A549 (cell line): Measurements from ENCODE around the gene ATP13A3. TPM values are rescaled to one million over a fixed set of nuclear protein-coding genes. Genes with fewer than 3 reads are reported as not detected.

Source experiments
- ATAC-seq, 2 experiments: fragments of 200-7000 bp in 1 of 2; fragments of >200 bp in 1 of 2; cut with Nextera tagmentation in 1 of 2; cut with Tn5 transposase in 1 of 2; 3 replicates each; pipeline versions ENCODE4 v1.8.0 to v1.9.1; 2018 to 2020; ENCODE audit warnings: mild to moderate bottlenecking in 1 of 2, moderate library complexity in 1 of 2
- CTCF ChIA-PET: fragments of 300-600 bp; sonication (Branson Sonifier 250); formaldehyde crosslinking; extraction: SDS; loops from one replicate; lab custom pipeline; 2021; ENCODE audit warnings: antibody characterized with exemption, inconsistent platforms; lab: Yijun Ruan, JAX
- POLR2A ChIA-PET: fragments of 350-600 bp; formaldehyde crosslinking; extraction: SDS; loops from one replicate; lab custom pipeline; 2021; ENCODE audit warnings: antibody characterized with exemption, inconsistent platforms; lab: Yijun Ruan, JAX
- DNase-seq, 2 experiments: peaks; one replicate each; pipeline versions ENCODE4 v3.0.0 to v3.0.0-alpha.2; 2011 to 2016; ENCODE audit warnings: low read depth in 1 of 2, low spot score in 1 of 2
- FAIRE-seq: peaks from 2 replicates; lab custom pipeline; 2011; peaks lifted over from hg19 to GRCh38; lab: Jason Lieb, UNC
- H3K27ac ChIP-seq, 2 experiments: fragments of >200 bp; sonication (Bioruptor Twin); formaldehyde crosslinking; 3 replicates each; pipeline ENCODE4 v1.5.1; 2016 to 2017
- H3K4me1 ChIP-seq: fragments of >200 bp; sonication (Bioruptor Twin); formaldehyde crosslinking; 3 replicates; pipeline ENCODE4 v1.6.1; 2016
- H3K4me2 ChIP-seq: fragments of >200 bp; sonication (Bioruptor Twin); formaldehyde crosslinking; 3 replicates; pipeline ENCODE4 v1.6.1; 2016
- H3K4me3 ChIP-seq: fragments of >200 bp; sonication (Bioruptor Twin); formaldehyde crosslinking; 3 replicates; pipeline ENCODE4 v1.5.1; 2016
- H3K9me3 ChIP-seq: fragments of >200 bp; sonication (Bioruptor Twin); formaldehyde crosslinking; 3 replicates; pipeline ENCODE4 v1.6.1; 2016
- BCL3 ChIP-seq: fragments of >200 bp; sonication (Bioruptor Twin); formaldehyde crosslinking; IDR thresholded peaks from 3 replicates; pipeline ENCODE4 v1.6.1; 2016
- CBX2 ChIP-seq: fragments of 200-600 bp; sonication (generic); IDR thresholded peaks from 2 replicates; pipeline ENCODE4 v1.6.1; 2016; ENCODE audit warnings: low read depth, mild to moderate bottlenecking, borderline replicate concordance
- CBX8 ChIP-seq: fragments of 200-600 bp; sonication (generic); IDR thresholded peaks from 2 replicates; pipeline ENCODE4 v1.6.1; 2016
- CEBPB ChIP-seq, 2 experiments: fragments of >200 bp in 1 of 2; sonication (Bioruptor Twin) in 1 of 2; formaldehyde crosslinking in 1 of 2; IDR thresholded peaks; 2 replicates each; pipeline ENCODE4 v1.6.1; 2012 to 2016
- CHD4 ChIP-seq: fragments of 200-600 bp; sonication (generic); IDR thresholded peaks from 2 replicates; pipeline ENCODE4 v1.6.1; 2016; ENCODE audit warnings: antibody characterized with exemption, mild to moderate bottlenecking, borderline replicate concordance
- CTCF ChIP-seq: fragments of >200 bp; sonication (Bioruptor Twin); formaldehyde crosslinking; IDR thresholded peaks from 3 replicates; pipeline ENCODE4 v1.5.1; 2016
- EHF ChIP-seq: fragments of 250-450 bp; sonication (Bioruptor Pico); IDR thresholded peaks from 2 replicates; pipeline ENCODE4 v1.5.0; 2020; ENCODE audit warnings: mild to moderate bottlenecking
- EHMT2 ChIP-seq: fragments of 200-600 bp; sonication (generic); IDR thresholded peaks from 2 replicates; pipeline ENCODE4 v1.6.1; 2016; ENCODE audit warnings: antibody characterized with exemption, low read depth, mild to moderate bottlenecking, moderate library complexity
- EP300 ChIP-seq, 2 experiments: fragments of >200 bp; sonication (Bioruptor Twin); formaldehyde crosslinking; IDR thresholded peaks; 2 replicates in 1 of 2; 3 replicates in 1 of 2; pipeline ENCODE4 v1.6.1; 2016 to 2017
- FOSB ChIP-seq: fragments of 250-450 bp; sonication (Bioruptor Pico); IDR thresholded peaks from 2 replicates; pipeline ENCODE4 v1.5.0; 2020; ENCODE audit warnings: mild to moderate bottlenecking, moderate library complexity
- HDAC2 ChIP-seq: fragments of 200-600 bp; sonication (generic); IDR thresholded peaks from 2 replicates; pipeline ENCODE4 v1.6.1; 2016
- HES2 ChIP-seq: fragments of >200 bp; sonication (Bioruptor Twin); formaldehyde crosslinking; IDR thresholded peaks from 2 replicates; pipeline ENCODE4 v1.6.1; 2016
- HMGXB4 ChIP-seq: fragments of 250-450 bp; sonication (Bioruptor Pico); IDR thresholded peaks from 2 replicates; pipeline ENCODE4 v1.5.0; 2021; ENCODE audit warnings: mild to moderate bottlenecking, moderate library complexity, borderline replicate concordance
- HOXA7 ChIP-seq: fragments of 250-450 bp; sonication (Bioruptor Pico); IDR thresholded peaks from 2 replicates; pipeline ENCODE4 v1.5.0; 2020; ENCODE audit warnings: mild to moderate bottlenecking, moderate library complexity
- JUNB ChIP-seq: fragments of >200 bp; sonication (Bioruptor Twin); formaldehyde crosslinking; IDR thresholded peaks from 2 replicates; pipeline ENCODE4 v1.6.1; 2016
- MYC ChIP-seq: IDR thresholded peaks from 2 replicates; pipeline ENCODE4 v1.6.1; 2012; ENCODE audit warnings: mild to moderate bottlenecking, inconsistent platforms, low read length, improper control_type of control experiment, borderline replicate concordance
- NPAS2 ChIP-seq: fragments of 250-450 bp; sonication (Bioruptor Pico); IDR thresholded peaks from 2 replicates; pipeline ENCODE4 v1.8.0; 2022; ENCODE audit warnings: mild to moderate bottlenecking, moderate library complexity, borderline replicate concordance
- NR3C1 ChIP-seq: fragments of >200 bp; sonication (Bioruptor Twin); formaldehyde crosslinking; IDR thresholded peaks from 3 replicates; pipeline ENCODE4 v1.6.1; 2017
- PBX3 ChIP-seq: IDR thresholded peaks from 2 replicates; pipeline ENCODE4 v1.6.1; 2012
- PHF8 ChIP-seq: fragments of 200-600 bp; sonication (generic); IDR thresholded peaks from 2 replicates; pipeline ENCODE4 v1.6.1; 2016; ENCODE audit warnings: low read depth, mild to moderate bottlenecking, antibody characterized with exemption, moderate library complexity, borderline replicate concordance
- POLR2A ChIP-seq: IDR thresholded peaks from 2 replicates; pipeline ENCODE4 v1.6.1; 2012; ENCODE audit warnings: mild to moderate bottlenecking, low read length
- POLR2AphosphoS2 ChIP-seq: conservative IDR thresholded peaks from 2 replicates; pipeline ENCODE4 v1.6.1; 2012; ENCODE audit warnings: low read length, improper control_type of control experiment, inconsistent platforms
- RAD21 ChIP-seq, 2 experiments: fragments of >200 bp in 1 of 2; sonication (Bioruptor Twin) in 1 of 2; formaldehyde crosslinking in 1 of 2; IDR thresholded peaks in 1 of 2; conservative IDR thresholded peaks in 1 of 2; 2 replicates in 1 of 2; 3 replicates in 1 of 2; pipeline ENCODE4 v1.6.1; 2012 to 2018; ENCODE audit warnings: inconsistent platforms in 1 of 2
- RNF2 ChIP-seq: fragments of 200-600 bp; sonication (generic); IDR thresholded peaks from 2 replicates; pipeline ENCODE4 v1.6.1; 2016; ENCODE audit warnings: low read depth, mild to moderate bottlenecking, antibody characterized with exemption, moderate library complexity, borderline replicate concordance
- SMC3 ChIP-seq: fragments of >200 bp; sonication (Bioruptor Twin); formaldehyde crosslinking; IDR thresholded peaks from 3 replicates; pipeline ENCODE4 v1.6.1; 2018; ENCODE audit warnings: inconsistent platforms
- SREBF2 ChIP-seq: fragments of 450-650 bp; IDR thresholded peaks from 2 replicates; pipeline ENCODE4 v1.6.1; 2014; ENCODE audit warnings: mild to moderate bottlenecking, moderate library complexity
- USF2 ChIP-seq: fragments of 450-650 bp; IDR thresholded peaks from 2 replicates; pipeline ENCODE4 v1.6.1; 2014; ENCODE audit warnings: antibody characterized with exemption
- ZC3H11A ChIP-seq: fragments of 450-650 bp; IDR thresholded peaks from 2 replicates; pipeline ENCODE4 v1.6.1; 2014; ENCODE audit warnings: antibody characterized with exemption, mild to moderate bottlenecking
- WGBS: methylation state at CpG from one replicate; pipeline ENCODE4 v1.1.6; 2017; ENCODE audit errors: missing lambda C conversion rate; 5-methylcytosine and 5-hydroxymethylcytosine counted together
- polyA plus RNA-seq, 4 experiments: library from polyadenylated mRNA; depleted of rRNA in 3 of 4; stranded (reverse); fragments of >200 nt; fragmentation: RNase III in 1 of 4; extraction: RNeasy Plus Mini Kit Qiagen cat#74134 plus additional on column Dnase treatment in 1 of 4; gene quantifications; 2 replicates in 3 of 4; 3 replicates in 1 of 4; pipeline ENCODE4 v1.2.3, GENCODE V29; 2011 to 2017

Gene ATP13A3
- polyA plus RNA-seq, 2 of the 4 experiments (the other 2 are of a cell fraction): 63.6 to 102 TPM

- no peak for ATAC-seq
- DNase-seq: no peak
- Histone ChIP-seq H3K4me3 (no peak overlapping the region), H3K27ac (no peak overlapping the region), H3K4me1 (peaks cover 7% of the 10 kb centered on the region; the same call in 1 of the 3 replicates), H3K4me2 (no peak overlapping the region), H3K9me3 (peaks cover 14% of the 10 kb centered on the region; the same call in 1 of the 3 replicates)
- ChIA-PET POLR2A (no interaction called here), CTCF (interaction anchor here (2.5 kb wide), 1 partner anchor 43 kb away, joined by 9 read pairs; no protein-coding TSS in a partner anchor)
- FAIRE-seq: no peak
- TF ChIP-seq CBX2 (no peak), USF2 (no peak), MYC (no peak), EP300 (IDR thresholded peaks at IDR 0.05) (no peak), CBX8 (no peak), HMGXB4 (CRISPR knock-in tag) (no peak), POLR2AphosphoS2 (no peak), EHF (CRISPR knock-in tag) (no peak), RNF2 (no peak), PHF8 (no peak), PBX3 (no peak), RAD21 (conservative IDR thresholded peaks at IDR 0.05 in 1 of 2, IDR thresholded peaks at IDR 0.05 in 1 of 2) (no peak), NR3C1 (no peak), POLR2A (no peak), BCL3 (no peak), SREBF2 (no peak), HDAC2 (no peak), HOXA7 (CRISPR knock-in tag) (no peak), FOSB (CRISPR knock-in tag) (no peak)
- 84% methylated on average over 6 of the region's 6 CpGs for WGBS
Measured at GRCh38 chr3:194387276-194387675, 99.5 kb downstream of the ATP13A3 start.

GRCh38 chr3:194386648-194387047 lies 100.2 kb downstream of the ATP13A3 start:
- Histone ChIP-seq H3K27ac (no peak overlapping the region), H3K9me3 (peaks cover 14% of the 10 kb centered on the region; the same call in 1 of the 3 replicates), H3K4me2 (peak overlapping the region; percentile 25; the same call in 1 of the 3 replicates), H3K4me1 (peaks cover 7% of the 10 kb centered on the region; the same call in 1 of the 3 replicates), H3K4me3 (no peak overlapping the region)
- ATAC-seq: no peak; a peak in 1 of 6 replicates
- ChIA-PET POLR2A (no interaction called here), CTCF (interaction anchor here (0.9 to 2.5 kb wide), 2 partner anchors 43 kb away, joined by 4 to 9 read pairs; no protein-coding TSS in a partner anchor)
- DNase-seq: no peak
- no peak for FAIRE-seq
- WGBS: 11% methylated on average over 7 of the region's 7 CpGs
- no peak for TF ChIP-seq EHMT2
- no peak for TF ChIP-seq CEBPB (IDR thresholded peaks at IDR 0.05)
- no peak for TF ChIP-seq JUNB
- no peak for TF ChIP-seq HMGXB4 (CRISPR knock-in tag)
- no peak for TF ChIP-seq EP300 (IDR thresholded peaks at IDR 0.05)
- TF ChIP-seq BCL3: no peak
- no peak for TF ChIP-seq NPAS2 (CRISPR knock-in tag)
- TF ChIP-seq CTCF: no peak
- no peak for TF ChIP-seq MYC
- TF ChIP-seq ZC3H11A: no peak
- TF ChIP-seq SMC3: no peak
- TF ChIP-seq CHD4: no peak
- no peak for TF ChIP-seq SREBF2
- no peak for TF ChIP-seq HES2
- TF ChIP-seq RAD21 (conservative IDR thresholded peaks at IDR 0.05 in 1 of 2, IDR thresholded peaks at IDR 0.05 in 1 of 2): no peak
